ACC112 (cell line): Measurements from ENCODE around the gene PRR12.

Source experiments
- H2AFZ ChIP-seq: fragments of 200-600 bp; sonication (generic); one replicate; pipeline ENCODE4 v1.6.0; 2017; ENCODE audit warnings: antibody characterized with exemption, low read length; ENCODE audit not compliant: unreplicated experiment
- H3K27ac ChIP-seq: fragments of 200-600 bp; sonication (generic); 2 replicates; pipeline ENCODE4 v1.5.1; 2014; ENCODE audit warnings: low read depth, mild to moderate bottlenecking, antibody characterized with exemption, low read length, moderate library complexity
- H3K27me3 ChIP-seq: fragments of 200-600 bp; sonication (generic); 2 replicates; pipeline ENCODE4 v1.6.1; 2014; ENCODE audit warnings: mild to moderate bottlenecking, antibody characterized with exemption, low read length, moderate library complexity, mixed read lengths; ENCODE audit not compliant: insufficient read depth
- H3K36me3 ChIP-seq: fragments of 200-600 bp; sonication (generic); 2 replicates; pipeline ENCODE4 v1.6.1; 2016; ENCODE audit warnings: mild to moderate bottlenecking, antibody characterized with exemption, low read length, moderate library complexity, mixed read lengths; ENCODE audit not compliant: insufficient read depth
- H3K4me1 ChIP-seq: fragments of 200-600 bp; sonication (generic); one replicate; pipeline ENCODE4 v1.6.1; 2016; ENCODE audit warnings: low read length, mixed read lengths; ENCODE audit not compliant: insufficient read depth, unreplicated experiment, control insufficient read depth
- H3K4me3 ChIP-seq: fragments of 200-600 bp; sonication (generic); 2 replicates; pipeline ENCODE4 v1.5.1; 2014; ENCODE audit warnings: mild to moderate bottlenecking, low read depth, low read length
- H3K79me2 ChIP-seq: fragments of 200-600 bp; sonication (generic); one replicate; pipeline ENCODE4 v1.6.0; 2016; ENCODE audit warnings: low read length; ENCODE audit not compliant: control insufficient read depth, unreplicated experiment, insufficient read depth

The PRR12 gene

GRCh38 chr19:49660338-49660961 lies 69.5 kb downstream of the PRR12 start:
- no peak overlapping the region for H3K27ac ChIP-seq

GRCh38 chr19:49662011-49662410 lies 71.0 kb downstream of the PRR12 start:
- H3K4me3 ChIP-seq, result no peak overlapping the region
- no peak overlapping the region for H2AFZ ChIP-seq
- peaks cover 13% of the 10 kb centered on the region for H3K79me2 ChIP-seq
- H3K36me3 ChIP-seq, result 0 out of 2 replicates have a peak, but pooled peaks cover 3% of the 10 kb centered on the region
- H3K27ac ChIP-seq, result no peak overlapping the region
- H3K4me1 ChIP-seq, result peaks cover 4% of the 10 kb centered on the region
- no peaks in the 10 kb centered on the region for H3K27me3 ChIP-seq

More at GRCh38 chr19:49660338-49660961, 69.5 kb downstream of the PRR12 start:
- Histone ChIP-seq H3K4me1 (no peaks in the 10 kb centered on the region), H3K4me3 (no peak overlapping the region), H3K27me3 (no peaks in the 10 kb centered on the region), H3K79me2 (peaks cover 6% of the 10 kb centered on the region), H3K36me3 (0 out of 2 replicates have a peak, but pooled peaks cover 3% of the 10 kb centered on the region), H2AFZ (no peak overlapping the region)

GRCh38 chr19:49663224-49663623 lies 72.2 kb downstream of the PRR12 start:
- H3K4me3 ChIP-seq, result no peak overlapping the region
- 0 out of 2 replicates have a peak, but pooled peaks cover 3% of the 10 kb centered on the region for H3K36me3 ChIP-seq
- no peak overlapping the region for H2AFZ ChIP-seq
- peaks cover 16% of the 10 kb centered on the region for H3K79me2 ChIP-seq
- H3K4me1 ChIP-seq, result peaks cover 4% of the 10 kb centered on the region
- H3K27me3 ChIP-seq, result no peaks in the 10 kb centered on the region
- no peak overlapping the region for H3K27ac ChIP-seq

GRCh38 chr19:49664171-49665035 lies 73.4 kb downstream of the PRR12 start:
- peaks cover 16% of the 10 kb centered on the region for H3K79me2 ChIP-seq
- no peak overlapping the region for H2AFZ ChIP-seq
- peak overlapping the region; percentile 90 for H3K4me3 ChIP-seq
- no peaks in the 10 kb centered on the region for H3K27me3 ChIP-seq
- H3K4me1 ChIP-seq, result peaks cover 4% of the 10 kb centered on the region
- H3K27ac ChIP-seq, result peak overlapping the region; percentile 45
- H3K36me3 ChIP-seq, result 0 out of 2 replicates have a peak, but pooled peaks cover 3% of the 10 kb centered on the region

GRCh38 chr19:49665036-49665350 lies 74.0 kb downstream of the PRR12 start:
- Histone ChIP-seq H3K4me1 (peaks cover 4% of the 10 kb centered on the region), H2AFZ (no peak overlapping the region), H3K27me3 (no peaks in the 10 kb centered on the region), H3K79me2 (peaks cover 16% of the 10 kb centered on the region), H3K4me3 (peak overlapping the region; percentile 90), H3K36me3 (0 out of 2 replicates have a peak, but pooled peaks cover 3% of the 10 kb centered on the region), H3K27ac (peak overlapping the region; percentile 45)

- Histone ChIP-seq H3K4me1 (peaks cover 4% of the 10 kb centered on the region), H3K36me3 (0 out of 2 replicates have a peak, but pooled peaks cover 3% of the 10 kb centered on the region), H3K4me3 (peak within 1 kb of the TSS; percentile 90), H2AFZ (no peak within 1 kb of the TSS), H3K79me2 (peaks cover 16% of the 10 kb centered on the region), H3K27me3 (no peaks in the 10 kb centered on the region), H3K27ac (peak within 1 kb of the TSS; percentile 45)
These were observed 74.6 kb downstream of the PRR12 start, which contains the start of the genes BCL2L12 and IRF3 for GRCh38 chr19:49665351-49666119. Gene BCL2L12 (plus strand): TSS chr19:49665933. CDS start chr19:49666693, 760 bp downstream. Gene IRF3 (minus strand): TSS chr19:49665857. CDS start chr19:49664838, 1,019 bp downstream.

GRCh38 chr19:49666120-49666444 lies 75.1 kb downstream of the PRR12 start:
- Histone ChIP-seq H3K36me3 (0 out of 2 replicates have a peak, but pooled peaks cover 2% of the 10 kb centered on the region), H3K27me3 (no peaks in the 10 kb centered on the region), H3K79me2 (peaks cover 16% of the 10 kb centered on the region), H3K4me3 (peak overlapping the region; percentile 90), H3K4me1 (peaks cover 4% of the 10 kb centered on the region), H3K27ac (no peak overlapping the region), H2AFZ (no peak overlapping the region)

GRCh38 chr19:49667473-49667872 lies 76.5 kb downstream of the PRR12 start:
- peaks cover 8% of the 10 kb centered on the region for H3K4me1 ChIP-seq
- H3K4me3 ChIP-seq, result no peak overlapping the region; the same call in 1 of the 2 replicates
- peaks cover 16% of the 10 kb centered on the region for H3K79me2 ChIP-seq
- no peaks in the 10 kb centered on the region for H3K36me3 ChIP-seq
- H3K27ac ChIP-seq, result no peak overlapping the region
- no peak overlapping the region for H2AFZ ChIP-seq
- no peaks in the 10 kb centered on the region for H3K27me3 ChIP-seq

- Histone ChIP-seq H3K79me2 (peaks cover 16% of the 10 kb centered on the region), H3K27me3 (no peaks in the 10 kb centered on the region), H3K4me3 (no peak overlapping the region), H2AFZ (no peak overlapping the region), H3K36me3 (no peaks in the 10 kb centered on the region), H3K4me1 (peaks cover 8% of the 10 kb centered on the region), H3K27ac (no peak overlapping the region)
These were observed 78.5 kb downstream of the PRR12 start for GRCh38 chr19:49669516-49669915.

GRCh38 chr19:49672131-49672919 lies 81.3 kb downstream of the PRR12 start:
- Histone ChIP-seq H3K36me3 (no peaks in the 10 kb centered on the region), H2AFZ (no peak overlapping the region), H3K27ac (no peak overlapping the region), H3K4me1 (peaks cover 4% of the 10 kb centered on the region), H3K27me3 (no peaks in the 10 kb centered on the region), H3K79me2 (peaks cover under 1% of the 10 kb centered on the region), H3K4me3 (no peak overlapping the region)
